ENCODE measurements around the gene EFTUD2. TPM values are rescaled to one million over a fixed set of nuclear protein-coding genes. Genes with fewer than 3 reads are reported as not detected.

EFTUD2 gene
- total and polyA plus RNA-seq, 2 of the 8 experiments (the other 6 are each of a cell fraction or from before 2014, with no cell fraction given): 118 to 195 TPM

- TF ChIP-seq, protein P1, sequence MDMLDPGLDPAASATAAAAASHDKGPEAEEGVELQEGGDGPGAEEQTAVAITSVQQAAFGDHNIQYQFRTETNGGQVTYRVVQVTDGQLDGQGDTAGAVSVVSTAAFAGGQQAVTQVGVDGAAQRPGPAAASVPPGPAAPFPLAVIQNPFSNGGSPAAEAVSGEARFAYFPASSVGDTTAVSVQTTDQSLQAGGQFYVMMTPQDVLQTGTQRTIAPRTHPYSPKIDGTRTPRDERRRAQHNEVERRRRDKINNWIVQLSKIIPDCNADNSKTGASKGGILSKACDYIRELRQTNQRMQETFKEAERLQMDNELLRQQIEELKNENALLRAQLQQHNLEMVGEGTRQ (IDR thresholded peaks at IDR 0.05; ENCODE audit: low read length): no peak
- no peak for TF ChIP-seq GABPA (IDR thresholded peaks at IDR 0.05; ENCODE audit: borderline replicate concordance, insufficient read depth, low read length)
These were observed 16.1 kb upstream of the EFTUD2 start, which contains the start of gene GFAP (continued) for GRCh38 chr17:44915321-44915726.
